WTC11 (cell line): Measurements from ENCODE around the gene ITPR3. TPM values are rescaled to one million over a fixed set of nuclear protein-coding genes. Genes with fewer than 3 reads are reported as not detected.
A peak's percentile ranks its signal among the peaks of the same experiment; 100 is the strongest.

Experiments used
- ATAC-seq: fragments of 200-7000 bp; cut with Tn5 transposase; 2 replicates; pipeline ENCODE4 v1.10.0; 2021; ENCODE audit warnings: mild to moderate bottlenecking, moderate library complexity
- CTCF ChIA-PET: fragments of 300-600 bp; sonication (Branson Sonifier 250); formaldehyde crosslinking; loops from one replicate; lab custom pipeline; 2021; ENCODE audit warnings: antibody characterized with exemption; lab: Charles Lee
- POLR2A ChIA-PET: fragments of 350-600 bp; sonication (Branson Sonifier 250); formaldehyde crosslinking; loops from one replicate; lab custom pipeline; 2021; ENCODE audit warnings: antibody characterized with exemption; lab: Charles Lee
- DNase-seq: peaks from one replicate; pipeline ENCODE4 v3.0.0; 2021; ENCODE audit warnings: low spot score
- H3K27ac Mint-ChIP-seq: 2 replicates; pipeline ENCODE4 v1.8.0; 2021; ENCODE audit warnings: mixed read lengths
- H3K27me3 Mint-ChIP-seq: 2 replicates; pipeline ENCODE4 v1.8.0; 2021; ENCODE audit warnings: low read depth, mild to moderate bottlenecking, moderate library complexity, mixed read lengths
- H3K36me3 Mint-ChIP-seq: 2 replicates; pipeline ENCODE4 v1.8.0; 2021; ENCODE audit warnings: mixed read lengths
- H3K4me1 Mint-ChIP-seq: 2 replicates; pipeline ENCODE4 v1.8.0; 2022; ENCODE audit warnings: mixed read lengths
- H3K4me3 Mint-ChIP-seq: 2 replicates; pipeline ENCODE4 v1.8.0; 2021; ENCODE audit warnings: mild to moderate bottlenecking, moderate library complexity, mixed read lengths
- H3K9me3 Mint-ChIP-seq: 2 replicates; pipeline ENCODE4 v1.8.0; 2021; ENCODE audit warnings: mixed read lengths
- ATF1 ChIP-seq: sonication (generic); formaldehyde crosslinking; IDR thresholded peaks from 2 replicates; pipeline ENCODE4 v1.8.1; 2023; ENCODE audit warnings: mild to moderate bottlenecking, moderate library complexity, missing genetic modification reagents
- CREM ChIP-seq: sonication (generic); formaldehyde crosslinking; IDR thresholded peaks from 2 replicates; pipeline ENCODE4 v1.8.1; 2022; ENCODE audit warnings: mild to moderate bottlenecking, missing genetic modification reagents, moderate library complexity
- FOXP1 ChIP-seq: sonication (generic); formaldehyde crosslinking; IDR thresholded peaks from 2 replicates; pipeline ENCODE4 v1.8.0; 2022; ENCODE audit warnings: missing genetic modification reagents, mild to moderate bottlenecking, moderate library complexity, borderline replicate concordance
- JAZF1 ChIP-seq: fragments of 250-450 bp; sonication (Bioruptor Pico); IDR thresholded peaks from 2 replicates; pipeline ENCODE4 v1.9.0; 2021; ENCODE audit warnings: moderate library complexity, mild to moderate bottlenecking, inconsistent platforms
- NFE2L1 ChIP-seq: sonication (generic); formaldehyde crosslinking; IDR thresholded peaks from 2 replicates; pipeline ENCODE4 v1.8.1; 2023; ENCODE audit warnings: missing genetic modification reagents
- NFYB ChIP-seq: sonication (generic); formaldehyde crosslinking; conservative IDR thresholded peaks from 2 replicates; pipeline ENCODE4 v1.8.0; 2022; ENCODE audit warnings: low read depth, missing genetic modification reagents
- NR2C2 ChIP-seq: sonication (generic); formaldehyde crosslinking; IDR thresholded peaks from 2 replicates; pipeline ENCODE4 v1.8.0; 2022; ENCODE audit warnings: mild to moderate bottlenecking, missing genetic modification reagents
- SMAD3 ChIP-seq: sonication (generic); formaldehyde crosslinking; IDR thresholded peaks from 2 replicates; pipeline ENCODE4 v1.8.0; 2022; ENCODE audit warnings: missing genetic modification reagents, mild to moderate bottlenecking, borderline replicate concordance
- SP1 ChIP-seq: sonication (generic); formaldehyde crosslinking; conservative IDR thresholded peaks from 2 replicates; pipeline ENCODE4 v1.8.1; 2022; ENCODE audit warnings: missing genetic modification reagents
- TCF7 ChIP-seq: sonication (generic); formaldehyde crosslinking; IDR thresholded peaks from 2 replicates; pipeline ENCODE4 v1.8.0; 2022; ENCODE audit warnings: mild to moderate bottlenecking, low read depth, missing genetic modification reagents, moderate library complexity
- TEAD4 ChIP-seq: sonication (generic); formaldehyde crosslinking; IDR thresholded peaks from 2 replicates; pipeline ENCODE4 v1.8.0; 2022; ENCODE audit warnings: mild to moderate bottlenecking, missing genetic modification reagents
- TP53 ChIP-seq: sonication (generic); formaldehyde crosslinking; IDR thresholded peaks from 2 replicates; pipeline ENCODE4 v1.8.1; 2023; ENCODE audit warnings: mild to moderate bottlenecking, missing genetic modification reagents
- ZNF219 ChIP-seq: sonication (generic); formaldehyde crosslinking; IDR thresholded peaks from 2 replicates; pipeline ENCODE4 v1.8.0; 2023; ENCODE audit warnings: missing genetic modification reagents, mild to moderate bottlenecking, borderline replicate concordance
- ZNF396 ChIP-seq: fragments of 250-450 bp; sonication (Bioruptor Pico); IDR thresholded peaks from 2 replicates; pipeline ENCODE4 v1.8.0; 2021; ENCODE audit warnings: mild to moderate bottlenecking, moderate library complexity, borderline replicate concordance
- total RNA-seq: library from RNA; stranded (reverse); gene quantifications from 3 replicates; pipeline ENCODE4 v1.2.3, GENCODE V29; 2021
- TF ChIP-seq, protein P1 (sequence below): fragments of 250-450 bp; sonication (Bioruptor Pico); IDR thresholded peaks from 2 replicates; pipeline ENCODE4 v1.9.0; 2021; ENCODE audit warnings: mild to moderate bottlenecking
- TF ChIP-seq, protein P2 (sequence below): sonication (generic); formaldehyde crosslinking; IDR thresholded peaks from 2 replicates; pipeline ENCODE4 v1.8.1; 2022; ENCODE audit warnings: mild to moderate bottlenecking, missing genetic modification reagents, moderate library complexity, borderline replicate concordance
- TF ChIP-seq, protein P3 (sequence below): sonication (generic); formaldehyde crosslinking; IDR thresholded peaks from 2 replicates; pipeline ENCODE4 v1.8.1; 2023; ENCODE audit warnings: mild to moderate bottlenecking, missing genetic modification reagents, moderate library complexity
- TF ChIP-seq, protein P4 (sequence below): sonication (generic); formaldehyde crosslinking; IDR thresholded peaks from 2 replicates; pipeline ENCODE4 v1.8.1; 2022; ENCODE audit warnings: low read depth, missing genetic modification reagents, borderline replicate concordance
- TF ChIP-seq, protein P5 (sequence below): fragments of 250-450 bp; sonication (Bioruptor Pico); IDR thresholded peaks from 2 replicates; pipeline ENCODE4 v1.8.0; 2021; ENCODE audit warnings: mild to moderate bottlenecking
- TF ChIP-seq, protein P6 (sequence below): fragments of 250-450 bp; sonication (Bioruptor Pico); conservative IDR thresholded peaks from 2 replicates; pipeline ENCODE4 v1.9.0; 2021; ENCODE audit warnings: mild to moderate bottlenecking
- TF ChIP-seq, protein P7 (sequence below): sonication (generic); formaldehyde crosslinking; IDR thresholded peaks from 2 replicates; pipeline ENCODE4 v1.8.1; 2023; ENCODE audit warnings: mild to moderate bottlenecking, missing genetic modification reagents
- TF ChIP-seq, protein P8 (sequence below): sonication (generic); formaldehyde crosslinking; conservative IDR thresholded peaks from 2 replicates; pipeline ENCODE4 v1.8.1; 2022; ENCODE audit warnings: mild to moderate bottlenecking, missing genetic modification reagents
- TF ChIP-seq, protein P9 (sequence below): fragments of 250-450 bp; sonication (Bioruptor Pico); IDR thresholded peaks from 2 replicates; pipeline ENCODE4 v1.9.0; 2021; ENCODE audit warnings: mild to moderate bottlenecking

Gene ITPR3
- total RNA-seq, 1 experiment from 2014 or later, result 47.3 TPM

DNA sequence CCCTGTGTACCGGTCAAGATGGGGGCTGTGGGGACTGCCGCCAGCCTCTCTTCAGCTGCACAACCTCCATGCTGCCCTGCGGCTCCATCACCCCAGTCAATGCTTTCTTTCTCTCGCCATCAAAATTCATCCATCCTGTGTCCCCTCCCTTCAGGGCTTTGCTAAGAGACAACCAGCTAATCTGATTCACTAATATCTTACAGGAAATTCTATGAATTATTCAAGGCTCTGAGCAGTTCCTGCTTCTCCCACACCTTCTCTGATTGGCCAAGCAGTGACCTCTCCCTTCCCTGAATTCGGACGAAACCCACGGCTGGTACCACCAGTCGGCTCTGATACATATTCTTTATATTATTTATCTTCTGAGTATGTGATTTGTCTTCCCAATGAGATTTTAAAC lies 13.8 kb downstream of the ITPR3 start:
- Mint-ChIP-seq H3K4me3 (peak overlapping the region; percentile 83), H3K9me3 (no peaks in the 10 kb centered on the region), H3K27me3 (peaks cover 9% of the 10 kb centered on the region; the same call in 1 of the 2 replicates), H3K27ac (no peak overlapping the region), H3K4me1 (peaks cover 59% of the 10 kb centered on the region), H3K36me3 (no peaks in the 10 kb centered on the region)
- ATAC-seq (no peak), DNase-seq (no peak)
- ChIA-PET POLR2A (no interaction called here), CTCF (interaction anchor here (1.3 to 4.0 kb wide), 5 partner anchors 13 to 65 kb away, joined by 3 to 71 read pairs (median 5); partner anchors contain the start of gene ITPR3)
- TF ChIP-seq NFE2L1 (CRISPR knock-in tag) (no peak), NR2C2 (no peak), CREM (CRISPR knock-in tag) (no peak), NFYB (CRISPR knock-in tag) (no peak), TCF7 (CRISPR knock-in tag) (no peak), SMAD3 (CRISPR knock-in tag) (no peak), TP53 (CRISPR knock-in tag) (no peak), FOXP1 (CRISPR knock-in tag) (no peak)
- TF ChIP-seq, protein P1, sequence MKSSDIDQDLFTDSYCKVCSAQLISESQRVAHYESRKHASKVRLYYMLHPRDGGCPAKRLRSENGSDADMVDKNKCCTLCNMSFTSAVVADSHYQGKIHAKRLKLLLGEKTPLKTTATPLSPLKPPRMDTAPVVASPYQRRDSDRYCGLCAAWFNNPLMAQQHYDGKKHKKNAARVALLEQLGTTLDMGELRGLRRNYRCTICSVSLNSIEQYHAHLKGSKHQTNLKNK (CRISPR knock-in tag), result no peak
- TF ChIP-seq, protein P2, sequence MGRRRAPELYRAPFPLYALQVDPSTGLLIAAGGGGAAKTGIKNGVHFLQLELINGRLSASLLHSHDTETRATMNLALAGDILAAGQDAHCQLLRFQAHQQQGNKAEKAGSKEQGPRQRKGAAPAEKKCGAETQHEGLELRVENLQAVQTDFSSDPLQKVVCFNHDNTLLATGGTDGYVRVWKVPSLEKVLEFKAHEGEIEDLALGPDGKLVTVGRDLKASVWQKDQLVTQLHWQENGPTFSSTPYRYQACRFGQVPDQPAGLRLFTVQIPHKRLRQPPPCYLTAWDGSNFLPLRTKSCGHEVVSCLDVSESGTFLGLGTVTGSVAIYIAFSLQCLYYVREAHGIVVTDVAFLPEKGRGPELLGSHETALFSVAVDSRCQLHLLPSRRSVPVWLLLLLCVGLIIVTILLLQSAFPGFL (CRISPR knock-in tag), result no peak
- TF ChIP-seq, protein P3, sequence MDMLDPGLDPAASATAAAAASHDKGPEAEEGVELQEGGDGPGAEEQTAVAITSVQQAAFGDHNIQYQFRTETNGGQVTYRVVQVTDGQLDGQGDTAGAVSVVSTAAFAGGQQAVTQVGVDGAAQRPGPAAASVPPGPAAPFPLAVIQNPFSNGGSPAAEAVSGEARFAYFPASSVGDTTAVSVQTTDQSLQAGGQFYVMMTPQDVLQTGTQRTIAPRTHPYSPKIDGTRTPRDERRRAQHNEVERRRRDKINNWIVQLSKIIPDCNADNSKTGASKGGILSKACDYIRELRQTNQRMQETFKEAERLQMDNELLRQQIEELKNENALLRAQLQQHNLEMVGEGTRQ, result no peak
- TF ChIP-seq, protein P4, sequence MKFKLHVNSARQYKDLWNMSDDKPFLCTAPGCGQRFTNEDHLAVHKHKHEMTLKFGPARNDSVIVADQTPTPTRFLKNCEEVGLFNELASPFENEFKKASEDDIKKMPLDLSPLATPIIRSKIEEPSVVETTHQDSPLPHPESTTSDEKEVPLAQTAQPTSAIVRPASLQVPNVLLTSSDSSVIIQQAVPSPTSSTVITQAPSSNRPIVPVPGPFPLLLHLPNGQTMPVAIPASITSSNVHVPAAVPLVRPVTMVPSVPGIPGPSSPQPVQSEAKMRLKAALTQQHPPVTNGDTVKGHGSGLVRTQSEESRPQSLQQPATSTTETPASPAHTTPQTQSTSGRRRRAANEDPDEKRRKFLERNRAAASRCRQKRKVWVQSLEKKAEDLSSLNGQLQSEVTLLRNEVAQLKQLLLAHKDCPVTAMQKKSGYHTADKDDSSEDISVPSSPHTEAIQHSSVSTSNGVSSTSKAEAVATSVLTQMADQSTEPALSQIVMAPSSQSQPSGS (CRISPR knock-in tag), result no peak
- TF ChIP-seq, protein P5, sequence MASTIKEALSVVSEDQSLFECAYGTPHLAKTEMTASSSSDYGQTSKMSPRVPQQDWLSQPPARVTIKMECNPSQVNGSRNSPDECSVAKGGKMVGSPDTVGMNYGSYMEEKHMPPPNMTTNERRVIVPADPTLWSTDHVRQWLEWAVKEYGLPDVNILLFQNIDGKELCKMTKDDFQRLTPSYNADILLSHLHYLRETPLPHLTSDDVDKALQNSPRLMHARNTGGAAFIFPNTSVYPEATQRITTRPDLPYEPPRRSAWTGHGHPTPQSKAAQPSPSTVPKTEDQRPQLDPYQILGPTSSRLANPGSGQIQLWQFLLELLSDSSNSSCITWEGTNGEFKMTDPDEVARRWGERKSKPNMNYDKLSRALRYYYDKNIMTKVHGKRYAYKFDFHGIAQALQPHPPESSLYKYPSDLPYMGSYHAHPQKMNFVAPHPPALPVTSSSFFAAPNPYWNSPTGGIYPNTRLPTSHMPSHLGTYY (CRISPR knock-in tag), result no peak
- TF ChIP-seq, protein P6, sequence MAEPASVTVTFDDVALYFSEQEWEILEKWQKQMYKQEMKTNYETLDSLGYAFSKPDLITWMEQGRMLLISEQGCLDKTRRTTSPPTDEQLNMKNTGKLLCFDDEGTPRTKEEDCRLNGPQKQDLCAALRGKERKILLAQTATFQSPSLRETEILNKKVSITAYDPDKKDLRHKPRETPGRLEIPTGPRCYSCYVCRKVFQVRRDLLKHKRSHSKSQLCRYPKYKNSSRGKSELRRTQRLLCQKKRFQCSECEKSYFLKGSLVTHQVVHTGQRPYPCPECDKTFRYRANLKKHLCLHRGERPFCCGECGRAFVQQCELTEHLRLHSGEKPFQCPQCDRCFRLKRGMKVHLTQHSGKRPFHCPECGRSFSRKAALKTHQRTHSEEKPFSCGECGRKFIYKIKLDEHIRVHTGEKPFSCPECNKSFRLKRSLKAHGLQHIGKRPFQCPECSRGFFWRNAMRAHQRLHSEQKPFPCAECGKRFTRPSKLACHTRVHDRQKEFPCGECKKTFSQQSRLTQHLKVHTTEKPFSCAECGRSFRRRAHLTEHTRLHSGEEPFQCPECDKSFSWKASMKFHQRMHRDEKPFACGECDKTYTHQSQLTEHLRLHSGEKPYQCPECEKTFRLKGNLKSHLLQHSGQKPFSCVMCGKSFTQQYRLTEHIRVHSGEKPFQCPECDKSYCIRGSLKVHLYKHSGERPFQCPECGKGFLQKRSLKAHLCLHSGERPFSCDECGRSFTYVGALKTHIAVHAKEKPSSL (CRISPR knock-in tag), result no peak

DNA sequence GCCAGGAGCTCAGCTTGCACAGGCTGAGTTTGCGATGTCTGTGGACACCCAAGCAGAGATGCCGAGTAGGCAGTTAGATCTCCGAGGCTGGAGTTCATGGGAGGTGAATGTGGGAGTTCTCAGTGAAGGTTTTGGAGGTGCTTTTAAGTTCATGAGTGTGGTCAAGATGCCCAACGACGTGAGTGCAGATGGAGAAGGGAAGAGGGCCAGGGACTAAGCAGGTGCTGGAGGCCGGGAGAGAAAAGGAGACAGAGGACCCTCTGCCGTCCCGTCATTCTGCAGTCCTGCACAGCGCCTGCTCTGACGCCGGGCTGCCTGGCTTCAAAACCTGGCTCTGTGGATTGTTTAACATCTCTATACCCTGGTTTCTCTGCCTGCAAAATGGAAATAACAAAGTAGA lies 15.5 kb downstream of the ITPR3 start:
- peak overlapping the region; percentile 9; the same call in 1 of the 2 replicates for H3K27ac Mint-ChIP-seq
- TF ChIP-seq, protein P7, sequence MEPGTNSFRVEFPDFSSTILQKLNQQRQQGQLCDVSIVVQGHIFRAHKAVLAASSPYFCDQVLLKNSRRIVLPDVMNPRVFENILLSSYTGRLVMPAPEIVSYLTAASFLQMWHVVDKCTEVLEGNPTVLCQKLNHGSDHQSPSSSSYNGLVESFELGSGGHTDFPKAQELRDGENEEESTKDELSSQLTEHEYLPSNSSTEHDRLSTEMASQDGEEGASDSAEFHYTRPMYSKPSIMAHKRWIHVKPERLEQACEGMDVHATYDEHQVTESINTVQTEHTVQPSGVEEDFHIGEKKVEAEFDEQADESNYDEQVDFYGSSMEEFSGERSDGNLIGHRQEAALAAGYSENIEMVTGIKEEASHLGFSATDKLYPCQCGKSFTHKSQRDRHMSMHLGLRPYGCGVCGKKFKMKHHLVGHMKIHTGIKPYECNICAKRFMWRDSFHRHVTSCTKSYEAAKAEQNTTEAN, result no peak
- TF ChIP-seq ZNF396 (CRISPR knock-in tag), result no peak
- TF ChIP-seq TEAD4 (CRISPR knock-in tag), result no peak
- TF ChIP-seq JAZF1 (CRISPR knock-in tag), result no peak
- TF ChIP-seq, protein P8, sequence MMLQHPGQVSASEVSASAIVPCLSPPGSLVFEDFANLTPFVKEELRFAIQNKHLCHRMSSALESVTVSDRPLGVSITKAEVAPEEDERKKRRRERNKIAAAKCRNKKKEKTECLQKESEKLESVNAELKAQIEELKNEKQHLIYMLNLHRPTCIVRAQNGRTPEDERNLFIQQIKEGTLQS (CRISPR knock-in tag), result no peak
- no peak for TF ChIP-seq ZNF219 (CRISPR knock-in tag)
- TF ChIP-seq, protein P9, sequence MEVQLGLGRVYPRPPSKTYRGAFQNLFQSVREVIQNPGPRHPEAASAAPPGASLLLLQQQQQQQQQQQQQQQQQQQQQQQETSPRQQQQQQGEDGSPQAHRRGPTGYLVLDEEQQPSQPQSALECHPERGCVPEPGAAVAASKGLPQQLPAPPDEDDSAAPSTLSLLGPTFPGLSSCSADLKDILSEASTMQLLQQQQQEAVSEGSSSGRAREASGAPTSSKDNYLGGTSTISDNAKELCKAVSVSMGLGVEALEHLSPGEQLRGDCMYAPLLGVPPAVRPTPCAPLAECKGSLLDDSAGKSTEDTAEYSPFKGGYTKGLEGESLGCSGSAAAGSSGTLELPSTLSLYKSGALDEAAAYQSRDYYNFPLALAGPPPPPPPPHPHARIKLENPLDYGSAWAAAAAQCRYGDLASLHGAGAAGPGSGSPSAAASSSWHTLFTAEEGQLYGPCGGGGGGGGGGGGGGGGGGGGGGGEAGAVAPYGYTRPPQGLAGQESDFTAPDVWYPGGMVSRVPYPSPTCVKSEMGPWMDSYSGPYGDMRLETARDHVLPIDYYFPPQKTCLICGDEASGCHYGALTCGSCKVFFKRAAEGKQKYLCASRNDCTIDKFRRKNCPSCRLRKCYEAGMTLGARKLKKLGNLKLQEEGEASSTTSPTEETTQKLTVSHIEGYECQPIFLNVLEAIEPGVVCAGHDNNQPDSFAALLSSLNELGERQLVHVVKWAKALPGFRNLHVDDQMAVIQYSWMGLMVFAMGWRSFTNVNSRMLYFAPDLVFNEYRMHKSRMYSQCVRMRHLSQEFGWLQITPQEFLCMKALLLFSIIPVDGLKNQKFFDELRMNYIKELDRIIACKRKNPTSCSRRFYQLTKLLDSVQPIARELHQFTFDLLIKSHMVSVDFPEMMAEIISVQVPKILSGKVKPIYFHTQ (CRISPR knock-in tag), result no peak
- no peak for TF ChIP-seq SP1 (CRISPR knock-in tag)
- TF ChIP-seq ATF1 (CRISPR knock-in tag), result no peak
- TF ChIP-seq NFYB (CRISPR knock-in tag), result no peak

More for the DNA sequence above, 15.5 kb downstream of the ITPR3 start:
- ATAC-seq (no peak), DNase-seq (no peak)
- Mint-ChIP-seq H3K36me3 (no peaks in the 10 kb centered on the region), H3K9me3 (no peaks in the 10 kb centered on the region), H3K27me3 (peaks cover 9% of the 10 kb centered on the region; the same call in 1 of the 2 replicates), H3K4me3 (no peak overlapping the region), H3K4me1 (peaks cover 50% of the 10 kb centered on the region)
- ChIA-PET POLR2A (interaction anchor here (0.6 kb wide), 1 partner anchor 20 kb away, joined by 4 read pairs; no protein-coding TSS in a partner anchor), CTCF (interaction anchor here (1.3 to 1.5 kb wide), 2 partner anchors 29 to 47 kb away, joined by 4 read pairs; no protein-coding TSS in a partner anchor)
